GM18499 (cell line): Measurements from ENCODE around the gene TOX2.

Experiments
- ATAC-seq: cut with Tn5 transposase; IDR thresholded peaks from one replicate; pipeline ENCODE4 v1.9.1; 2021; ENCODE audit warnings: moderate number of reproducible peaks; ENCODE audit not compliant: insufficient read depth, unreplicated experiment

TOX2 gene

DNA sequence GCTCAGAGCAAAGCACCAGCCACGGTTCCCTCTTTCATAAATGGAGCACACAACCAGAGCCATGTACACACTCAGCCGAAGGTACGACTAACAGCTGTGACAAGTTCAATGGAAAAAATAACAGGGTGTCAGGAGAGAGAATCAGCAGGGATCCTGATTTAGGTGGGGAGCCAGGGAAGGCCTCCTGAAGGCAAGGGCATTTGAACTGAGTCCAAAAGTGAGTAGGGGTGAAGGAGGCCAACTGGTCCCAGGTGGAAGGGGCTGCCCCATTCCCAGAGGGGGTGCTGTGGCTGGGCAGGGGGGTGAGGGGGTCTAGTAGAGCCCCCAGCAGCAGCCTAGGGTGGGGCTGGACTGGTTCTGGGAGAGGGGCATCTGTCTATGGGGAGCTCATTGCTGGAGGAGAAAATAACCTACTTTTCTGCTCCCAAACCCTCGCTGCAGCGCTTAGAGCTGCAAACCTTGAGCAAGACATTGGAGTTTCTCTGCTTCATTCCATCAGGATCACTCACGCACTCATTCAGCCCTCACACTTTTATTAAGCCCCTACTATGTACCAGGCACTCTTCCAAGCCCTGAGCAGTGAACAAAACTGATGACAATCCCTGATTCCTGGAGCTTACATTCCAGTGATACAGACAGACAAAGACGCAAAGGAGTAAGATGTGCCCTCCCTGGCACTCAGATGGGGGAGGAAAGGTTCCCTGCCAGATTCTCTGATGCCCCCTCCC, 113.5 kb downstream of the TOX2 start:
- ATAC-seq = no peak

GRCh38 chr20:44028868-44029847, 114.5 kb downstream of the TOX2 start:
- peak; percentile 67 for ATAC-seq

DNA sequence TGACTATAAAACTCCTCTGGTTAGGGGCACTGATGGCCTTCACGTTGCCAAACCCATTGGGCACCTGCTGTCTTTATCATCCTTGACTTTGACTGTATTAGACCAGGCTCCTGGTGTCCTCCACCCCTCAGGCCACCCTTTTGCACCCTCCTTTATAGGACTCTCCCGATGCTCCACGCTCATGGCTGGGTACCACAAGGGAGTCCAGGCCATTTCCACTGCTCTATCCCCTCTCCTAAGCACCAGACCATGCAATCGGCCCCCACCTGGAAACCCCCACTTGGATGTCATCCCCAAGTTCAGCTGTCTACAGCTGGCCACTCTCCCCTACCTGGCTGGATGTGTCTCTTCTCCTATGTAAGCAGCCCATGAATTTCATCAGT, 115.2 kb downstream of the TOX2 start:
- ATAC-seq = no peak

- ATAC-seq = no peak
Measured at GRCh38 chr20:44030394-44030793, 115.7 kb downstream of the TOX2 start.

- no peak for ATAC-seq
Measured at GRCh38 chr20:44031001-44031574, 116.4 kb downstream of the TOX2 start.

GRCh38 chr20:44031781-44032582, 117.3 kb downstream of the TOX2 start:
- ATAC-seq = no peak

DNA sequence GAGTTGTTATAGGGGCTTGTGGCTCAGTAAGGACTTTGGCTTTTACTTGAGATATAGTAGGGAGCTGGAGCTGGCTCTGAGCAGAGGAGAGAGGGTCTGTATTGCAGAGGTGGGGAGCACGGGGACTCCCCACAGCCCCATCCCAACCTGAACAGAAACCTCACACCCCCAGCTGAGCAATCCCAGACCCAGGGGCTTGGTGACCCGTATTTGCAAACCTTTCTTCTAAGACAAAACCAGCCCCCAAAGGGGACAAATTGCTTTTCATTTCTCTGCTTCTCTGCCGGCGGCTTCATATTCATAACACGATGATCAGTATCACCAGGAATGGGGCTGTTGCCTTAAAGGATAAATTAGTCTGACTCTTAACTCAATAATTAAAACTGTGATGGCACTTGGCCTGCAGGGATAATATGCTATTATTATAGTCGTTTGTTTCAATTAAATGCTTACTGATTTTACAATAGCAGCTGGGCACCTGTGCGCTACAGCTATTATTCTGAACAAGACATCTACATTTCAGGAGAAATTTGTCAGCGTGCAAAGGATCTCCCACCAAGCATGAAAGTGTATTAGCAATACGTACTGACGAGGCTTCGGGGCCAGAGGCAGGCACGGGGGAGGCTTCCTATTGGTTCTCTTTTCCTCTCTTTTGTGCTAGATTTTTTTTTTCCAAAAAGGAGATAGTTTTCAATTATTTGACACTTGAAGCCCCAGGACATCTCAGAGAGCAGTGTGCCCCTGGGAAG, 118.1 kb downstream of the TOX2 start:
- no peak for ATAC-seq

DNA sequence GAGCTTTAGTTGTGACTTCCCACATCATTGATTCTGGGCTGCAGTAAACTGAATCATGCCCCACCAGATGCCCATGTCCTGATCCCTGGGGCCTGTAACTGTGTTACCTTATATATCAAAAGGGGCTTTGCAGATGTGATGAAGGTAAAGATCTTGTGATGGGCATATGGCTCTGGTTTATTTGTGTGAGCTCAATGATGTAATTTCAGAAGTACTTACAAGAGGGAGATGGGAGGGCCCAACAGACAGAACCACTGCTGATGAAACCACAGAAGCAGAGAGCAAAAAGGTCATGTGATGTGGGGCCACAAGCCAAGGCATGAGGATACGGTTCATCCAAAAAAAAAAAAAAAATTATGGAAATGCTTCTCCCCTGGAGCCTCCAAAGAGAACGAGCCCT, 118.7 kb downstream of the TOX2 start:
- ATAC-seq = no peak

GRCh38 chr20:44033873-44034272, 119.2 kb downstream of the TOX2 start:
- no peak for ATAC-seq

- no peak for ATAC-seq
Measured at GRCh38 chr20:44034451-44034850, 119.8 kb downstream of the TOX2 start.

GRCh38 chr20:44034965-44035635, 120.4 kb downstream of the TOX2 start:
- no peak for ATAC-seq

DNA sequence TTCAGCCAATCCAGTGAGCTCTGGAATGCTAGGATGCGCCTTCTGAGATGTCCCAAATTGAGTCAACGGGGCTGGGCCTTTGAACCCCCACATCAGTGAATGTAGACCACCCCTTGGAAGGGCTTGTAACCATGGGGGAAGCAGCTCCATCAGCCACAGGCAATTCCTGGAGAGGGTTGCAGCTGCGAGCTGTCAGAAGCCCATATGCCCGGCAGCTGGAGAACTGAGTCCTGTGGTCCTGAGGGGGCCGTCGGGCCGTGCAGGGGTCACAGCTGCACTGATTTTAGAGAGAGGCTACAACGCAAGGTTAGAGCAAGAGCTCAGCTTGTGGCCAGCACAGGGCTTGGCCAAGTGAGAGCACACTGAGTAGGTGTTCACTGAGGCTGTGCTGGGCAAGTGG, 121.3 kb downstream of the TOX2 start:
- no peak for ATAC-seq

DNA sequence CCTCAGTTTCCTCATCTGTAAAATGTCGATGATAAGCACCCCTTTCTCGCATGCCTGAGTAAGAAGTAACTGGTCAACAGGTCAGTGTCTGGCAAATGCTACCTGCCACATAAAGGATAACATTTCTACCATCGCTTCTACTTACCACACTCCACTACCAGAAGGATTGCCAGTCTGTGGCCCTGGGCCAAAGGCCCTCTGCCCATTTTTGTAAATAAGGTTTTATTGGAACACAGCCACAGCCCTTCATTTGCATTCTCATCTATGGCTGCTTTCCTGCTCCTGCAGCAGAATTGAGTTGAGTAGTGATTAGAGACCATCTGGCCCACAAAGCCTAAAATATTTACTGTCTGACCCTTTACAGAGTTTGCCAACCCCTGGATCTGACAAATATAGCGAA, 121.8 kb downstream of the TOX2 start:
- no peak for ATAC-seq

DNA sequence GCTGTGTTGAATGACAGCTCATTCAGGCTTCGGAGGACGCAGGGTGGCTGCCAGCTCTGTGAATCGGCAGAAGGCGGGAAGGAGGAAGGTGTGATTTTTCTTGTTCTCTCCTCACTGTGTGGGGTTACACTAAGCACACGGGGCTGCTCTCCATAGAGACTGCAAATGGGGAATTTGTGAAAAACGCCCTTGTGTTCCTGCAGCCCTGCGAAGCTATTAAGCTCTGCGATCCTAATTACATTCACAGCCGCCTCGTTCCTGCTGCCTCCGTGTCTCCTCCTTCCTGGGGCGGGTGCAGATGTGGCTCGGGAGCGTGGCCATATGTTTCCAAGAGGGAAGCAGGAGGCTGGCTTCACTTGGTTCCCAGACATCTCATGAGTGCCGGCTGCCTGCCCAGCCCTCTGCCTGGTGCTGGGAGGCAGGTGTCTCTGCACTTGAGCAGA, 124.0 kb downstream of the TOX2 start:
- ATAC-seq = no peak

DNA sequence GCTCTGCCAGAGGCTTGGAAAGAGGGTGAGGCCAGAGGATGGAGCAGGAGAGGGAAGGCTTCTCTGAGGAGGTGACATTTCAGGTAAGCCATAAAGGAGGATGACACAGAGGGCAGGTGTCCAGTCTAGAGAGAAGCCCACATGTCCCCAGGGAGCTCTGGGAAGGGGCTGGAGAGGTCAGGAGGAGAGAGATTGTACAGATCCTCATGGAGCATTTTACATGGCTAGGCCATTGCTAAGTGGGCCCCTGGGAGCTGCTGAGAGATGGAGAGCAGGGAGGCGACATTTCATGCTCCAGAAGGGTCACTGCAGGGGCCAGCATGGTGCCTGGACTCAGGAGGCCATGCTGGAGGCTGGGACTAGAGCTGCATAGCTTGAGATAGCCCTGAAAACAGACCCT, 124.5 kb downstream of the TOX2 start:
- no peak for ATAC-seq

- ATAC-seq = no peak
Measured at GRCh38 chr20:44039741-44040140, 125.1 kb downstream of the TOX2 start.

- ATAC-seq = no peak
Measured at GRCh38 chr20:44040202-44040915, 125.7 kb downstream of the TOX2 start.

GRCh38 chr20:44041001-44041400, 126.3 kb downstream of the TOX2 start:
- no peak for ATAC-seq
